ENCODE data around the gene CBL. TPM values are rescaled to one million over a fixed set of nuclear protein-coding genes. Genes with fewer than 3 reads are reported as not detected.

CBL gene
- total RNA-seq, 1 donor, result 11.4 TPM

DNA sequence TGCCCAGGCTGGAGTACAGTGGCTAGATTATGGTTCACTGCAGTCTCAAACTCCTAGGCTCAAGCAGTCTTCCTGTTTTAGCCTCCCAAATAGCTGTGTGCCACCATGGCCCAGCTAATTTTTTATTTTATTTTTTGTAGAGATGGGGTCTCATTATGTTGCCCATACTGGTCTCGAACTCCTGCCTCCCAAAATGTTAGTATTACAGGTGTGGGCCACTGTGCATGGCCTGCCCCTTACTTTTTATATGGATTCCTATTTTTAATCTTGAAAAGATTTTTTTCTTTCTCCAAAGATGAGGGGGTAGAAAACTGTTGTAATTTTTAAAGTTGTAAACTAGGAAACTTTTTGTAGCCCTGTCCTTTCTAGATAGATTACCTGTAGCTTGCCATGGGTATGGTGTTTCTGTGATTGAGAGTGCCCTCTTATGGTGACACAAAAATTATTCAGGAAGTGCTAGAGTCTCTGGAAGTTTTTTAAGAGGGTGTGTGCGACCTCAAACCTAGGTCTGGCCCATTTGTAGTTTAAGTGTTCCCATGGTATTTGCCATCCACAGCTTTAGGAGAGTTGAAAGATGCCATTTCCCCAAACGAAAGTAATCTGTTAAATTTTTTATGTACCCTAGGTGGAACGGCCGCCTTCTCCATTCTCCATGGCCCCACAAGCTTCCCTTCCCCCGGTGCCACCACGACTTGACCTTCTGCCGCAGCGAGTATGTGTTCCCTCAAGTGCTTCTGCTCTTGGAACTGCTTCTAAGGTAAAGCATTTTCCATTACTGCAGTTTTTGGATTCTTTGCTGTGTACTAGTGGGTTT, 78.4 kb downstream of the CBL start:
- H3K4me3 ChIP-seq (ENCODE audit: low read depth, low read length), result no peak overlapping the region
- DNase-seq (ENCODE audit: low read depth), result peak; percentile 64
- TF ChIP-seq, protein P1, sequence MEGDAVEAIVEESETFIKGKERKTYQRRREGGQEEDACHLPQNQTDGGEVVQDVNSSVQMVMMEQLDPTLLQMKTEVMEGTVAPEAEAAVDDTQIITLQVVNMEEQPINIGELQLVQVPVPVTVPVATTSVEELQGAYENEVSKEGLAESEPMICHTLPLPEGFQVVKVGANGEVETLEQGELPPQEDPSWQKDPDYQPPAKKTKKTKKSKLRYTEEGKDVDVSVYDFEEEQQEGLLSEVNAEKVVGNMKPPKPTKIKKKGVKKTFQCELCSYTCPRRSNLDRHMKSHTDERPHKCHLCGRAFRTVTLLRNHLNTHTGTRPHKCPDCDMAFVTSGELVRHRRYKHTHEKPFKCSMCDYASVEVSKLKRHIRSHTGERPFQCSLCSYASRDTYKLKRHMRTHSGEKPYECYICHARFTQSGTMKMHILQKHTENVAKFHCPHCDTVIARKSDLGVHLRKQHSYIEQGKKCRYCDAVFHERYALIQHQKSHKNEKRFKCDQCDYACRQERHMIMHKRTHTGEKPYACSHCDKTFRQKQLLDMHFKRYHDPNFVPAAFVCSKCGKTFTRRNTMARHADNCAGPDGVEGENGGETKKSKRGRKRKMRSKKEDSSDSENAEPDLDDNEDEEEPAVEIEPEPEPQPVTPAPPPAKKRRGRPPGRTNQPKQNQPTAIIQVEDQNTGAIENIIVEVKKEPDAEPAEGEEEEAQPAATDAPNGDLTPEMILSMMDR (IDR thresholded peaks at IDR 0.05; ENCODE audit: insufficient read depth, low read length), result peak; percentile 48

DNA sequence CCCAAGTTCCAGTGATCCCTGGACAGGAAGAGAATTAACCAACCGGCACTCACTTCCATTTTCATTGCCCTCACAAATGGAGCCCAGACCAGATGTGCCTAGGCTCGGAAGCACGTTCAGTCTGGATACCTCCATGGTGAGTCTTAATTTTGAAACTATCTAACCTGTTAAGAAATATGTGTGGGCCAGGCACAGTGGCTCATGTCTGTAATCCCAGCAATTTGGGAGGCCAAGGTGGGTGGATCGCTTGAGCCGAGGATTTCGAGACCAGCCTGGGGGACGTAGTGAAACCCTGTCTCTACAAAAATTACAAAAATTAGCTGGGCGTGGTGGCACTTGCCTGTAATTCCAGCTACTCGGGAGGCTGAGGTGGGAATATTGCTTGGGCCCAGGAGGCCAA, 79.3 kb downstream of the CBL start:
- TF ChIP-seq, protein P1 (IDR thresholded peaks at IDR 0.05; ENCODE audit: insufficient read depth, low read length), result no peak
- DNase-seq (ENCODE audit: low read depth), result no peak
- H3K4me3 ChIP-seq (ENCODE audit: low read depth, low read length), result no peak overlapping the region

DNA sequence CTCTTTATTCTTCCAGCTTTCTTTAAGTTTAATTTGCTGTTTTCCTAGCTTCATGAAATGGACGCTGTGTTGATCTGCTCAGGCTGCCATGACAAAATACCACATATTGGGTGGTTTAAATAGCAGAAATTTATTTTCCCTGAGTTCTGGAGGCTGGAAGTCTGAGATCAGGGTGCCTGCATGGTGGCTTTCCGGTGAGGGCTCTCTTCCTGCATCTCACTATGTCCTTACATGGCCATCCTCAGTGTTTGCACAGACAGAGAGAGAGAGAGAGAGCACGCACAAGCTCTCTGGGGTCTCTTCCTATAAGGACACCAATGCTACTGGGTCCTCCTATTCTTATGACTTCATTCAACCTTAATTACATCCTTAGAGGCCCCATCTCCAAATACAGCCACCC, 82.1 kb downstream of the CBL start:
- no peak for DNase-seq (ENCODE audit: low read depth)
- H3K4me3 ChIP-seq (ENCODE audit: low read depth, low read length), result no peak overlapping the region
- TF ChIP-seq, protein P1 (IDR thresholded peaks at IDR 0.05; ENCODE audit: insufficient read depth, low read length), result no peak

DNA sequence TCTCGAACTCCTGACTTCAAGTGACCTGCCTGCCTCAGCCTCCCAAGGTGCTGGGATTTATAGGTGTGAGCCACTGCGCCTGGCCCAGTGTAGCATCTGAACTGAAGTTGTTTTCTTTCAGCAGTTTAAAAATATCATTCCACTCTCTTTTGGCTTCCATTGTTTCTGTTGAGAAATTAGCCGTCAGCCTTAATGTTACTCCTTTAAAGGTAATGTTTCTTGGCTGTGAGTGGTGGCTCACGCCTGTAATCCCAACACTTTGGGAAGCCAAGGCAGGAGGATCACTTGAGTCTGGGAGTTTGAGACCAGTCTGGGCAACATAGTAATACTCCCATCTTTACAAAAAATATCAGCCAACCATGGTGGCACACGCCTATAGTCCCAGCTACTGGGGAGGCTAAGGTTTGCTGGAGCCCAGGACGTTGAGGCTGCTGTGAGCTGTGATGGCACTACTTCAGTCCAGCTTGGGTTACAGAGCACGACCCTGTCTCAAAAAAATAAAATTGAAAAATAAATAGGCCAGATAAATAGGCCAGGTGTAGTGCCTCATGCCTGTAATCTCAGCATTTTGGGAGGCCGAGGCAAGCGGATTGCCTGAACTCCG, 84.9 kb downstream of the CBL start:
- no peak overlapping the region for H3K4me3 ChIP-seq (ENCODE audit: low read depth, low read length)
- TF ChIP-seq, protein P1 (IDR thresholded peaks at IDR 0.05; ENCODE audit: insufficient read depth, low read length), result no peak
- DNase-seq (ENCODE audit: low read depth), result no peak

DNA sequence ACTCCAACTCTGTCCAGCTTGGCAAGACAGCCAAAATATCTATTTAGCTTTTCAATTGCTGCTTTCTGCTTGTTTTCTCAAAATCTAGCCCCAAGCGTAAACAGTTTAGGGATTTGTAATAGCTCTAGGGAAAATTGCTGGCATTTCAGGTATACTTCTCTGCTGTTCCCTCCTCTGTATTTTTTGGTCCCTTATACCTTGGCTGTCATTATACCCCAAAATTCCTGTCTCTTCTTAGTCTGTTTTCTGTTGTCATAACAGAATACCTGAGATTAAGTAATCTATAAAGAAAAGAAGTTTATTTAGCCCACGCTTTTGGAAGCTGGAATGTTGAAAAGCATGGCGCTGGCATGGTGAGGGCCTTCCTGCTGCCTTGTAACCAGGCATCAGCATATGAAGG, 87.3 kb downstream of the CBL start:
- TF ChIP-seq, protein P1 (IDR thresholded peaks at IDR 0.05; ENCODE audit: insufficient read depth, low read length), result no peak

DNA sequence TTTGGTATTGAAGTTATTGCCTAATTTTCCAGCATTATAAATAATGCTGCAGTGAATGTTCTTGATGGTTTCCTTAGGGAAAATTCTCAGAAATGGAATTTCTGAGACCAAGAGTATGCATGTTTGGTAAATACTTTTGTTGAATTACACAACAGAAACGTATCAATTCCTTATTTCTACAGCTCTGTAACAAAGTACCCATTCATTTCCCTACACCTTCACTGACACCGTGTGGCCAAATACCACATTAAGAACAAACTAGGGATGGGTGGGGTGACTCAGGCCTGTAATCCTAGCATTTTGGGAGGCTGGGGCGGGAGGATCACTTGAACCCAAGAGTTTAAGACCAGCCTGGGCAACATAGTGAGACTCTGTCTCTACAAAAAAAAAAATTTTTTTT, 89.0 kb downstream of the CBL start:
- TF ChIP-seq, protein P1 (IDR thresholded peaks at IDR 0.05; ENCODE audit: insufficient read depth, low read length), result no peak
- DNase-seq (ENCODE audit: low read depth), result peak; percentile 12
- H3K4me3 ChIP-seq (ENCODE audit: low read depth, low read length), result no peak overlapping the region

More for the DNA sequence above, 87.3 kb downstream of the CBL start:
- no peak for DNase-seq (ENCODE audit: low read depth)
- no peak overlapping the region for H3K4me3 ChIP-seq (ENCODE audit: low read depth, low read length)

All from fibroblast of the aortic adventitia (primary cell).